Islet of Langerhans (tissue), 1 donor: ENCODE measurements around the gene CCDC43.

Source experiments
- FAIRE-seq: peaks from one replicate; lab custom pipeline; 2011; peaks lifted over from hg19 to GRCh38; lab: Jason Lieb, UNC

CCDC43 gene

GRCh38 chr17:44627513-44628242 lies 61.9 kb downstream of the CCDC43 start:
- no peak for FAIRE-seq
